H7 (cell line): ENCODE results near the gene RERE. TPM values are rescaled to one million over a fixed set of nuclear protein-coding genes. Genes with fewer than 3 reads are reported as not detected.
A peak's percentile ranks its signal among the peaks of the same experiment; 100 is the strongest.

Experiments used
- DNase-seq: peaks from one replicate; pipeline ENCODE4 v3.0.0; 2012
- H3K27me3 ChIP-seq: 2 replicates; pipeline ENCODE4 v1.6.0; 2011; ENCODE audit warnings: mild to moderate bottlenecking, low read length; ENCODE audit not compliant: control insufficient read depth, insufficient read depth
- H3K36me3 ChIP-seq: replicated peaks from 2 replicates; pipeline ENCODE4 v1.5.1; 2011; ENCODE audit warnings: low read length; ENCODE audit not compliant: control insufficient read depth, insufficient read depth
- H3K4me3 ChIP-seq: 2 replicates; pipeline ENCODE4 v1.5.1; 2011; ENCODE audit warnings: low read depth, mild to moderate bottlenecking, control low read depth, low read length, moderate library complexity; ENCODE audit not compliant: insufficient read depth
- total RNA-seq: library from RNA; depleted of rRNA; stranded (reverse); fragments of >200 nt; shearing (Covaris generic); gene quantifications from 2 replicates; pipeline ENCODE4 v1.2.3, GENCODE V29; 2014

RERE gene
- total RNA-seq, 1 experiment from 2014 or later = 75.8 TPM

GRCh38 chr1:8330271-8331125 is 486.9 kb downstream of the RERE start:
- Histone ChIP-seq H3K36me3 (no peaks in the 10 kb centered on the region), H3K4me3 (no peak overlapping the region), H3K27me3 (no peaks in the 10 kb centered on the region)
- peak; percentile 55 for DNase-seq

GRCh38 chr1:8329858-8330257 is 487.6 kb downstream of the RERE start:
- peak; percentile 47 for DNase-seq
- H3K27me3 ChIP-seq = no peaks in the 10 kb centered on the region

GRCh38 chr1:8329439-8329838 is 488.0 kb downstream of the RERE start:
- Histone ChIP-seq H3K36me3 (no peaks in the 10 kb centered on the region), H3K4me3 (no peak overlapping the region), H3K27me3 (no peaks in the 10 kb centered on the region)
- DNase-seq = peak; percentile 43

More at GRCh38 chr1:8329858-8330257, 487.6 kb downstream of the RERE start:
- Histone ChIP-seq H3K4me3 (no peak overlapping the region), H3K36me3 (no peaks in the 10 kb centered on the region)

- no peak overlapping the region for H3K4me3 ChIP-seq
- H3K36me3 ChIP-seq = no peaks in the 10 kb centered on the region
- no peaks in the 10 kb centered on the region for H3K27me3 ChIP-seq
- DNase-seq = no peak
Measured at GRCh38 chr1:8328271-8328670, 489.2 kb downstream of the RERE start.

GRCh38 chr1:8326265-8326664 is 491.2 kb downstream of the RERE start:
- no peaks in the 10 kb centered on the region for H3K36me3 ChIP-seq
- DNase-seq = no peak
- no peaks in the 10 kb centered on the region for H3K27me3 ChIP-seq
- no peak overlapping the region for H3K4me3 ChIP-seq

GRCh38 chr1:8325771-8326170 is 491.7 kb downstream of the RERE start:
- Histone ChIP-seq H3K36me3 (no peaks in the 10 kb centered on the region), H3K4me3 (no peak overlapping the region), H3K27me3 (no peaks in the 10 kb centered on the region)
- peak; percentile 38 for DNase-seq

GRCh38 chr1:8324176-8324810 is 493.1 kb downstream of the RERE start:
- H3K27me3 ChIP-seq = no peaks in the 10 kb centered on the region
- no peaks in the 10 kb centered on the region for H3K36me3 ChIP-seq
- no peak overlapping the region for H3K4me3 ChIP-seq
- peak; percentile 49 for DNase-seq

GRCh38 chr1:8323706-8324105 is 493.7 kb downstream of the RERE start:
- Histone ChIP-seq H3K36me3 (no peaks in the 10 kb centered on the region), H3K27me3 (peaks cover under 1% of the 10 kb centered on the region; the same call in 1 of the 2 replicates), H3K4me3 (no peak overlapping the region)
- peak; percentile 56 for DNase-seq

- Histone ChIP-seq H3K36me3 (no peaks in the 10 kb centered on the region), H3K4me3 (no peak overlapping the region), H3K27me3 (peaks cover 11% of the 10 kb centered on the region)
- DNase-seq = no peak
Measured at GRCh38 chr1:8321612-8322011, 495.8 kb downstream of the RERE start.

GRCh38 chr1:8318436-8318835 is 499.0 kb downstream of the RERE start:
- peaks cover 13% of the 10 kb centered on the region for H3K27me3 ChIP-seq
- no peak for DNase-seq

GRCh38 chr1:8317647-8318381 is 499.6 kb downstream of the RERE start, which contains the start of gene SLC45A1:
Gene SLC45A1, plus strand, starts transcription at chr1:8318114. Its CDS starts 6,216 bp downstream, at chr1:8324330.
- peaks cover 13% of the 10 kb centered on the region for H3K27me3 ChIP-seq
- no peaks in the 10 kb centered on the region for H3K36me3 ChIP-seq
- peak within 1 kb of the TSS; percentile 50 for H3K4me3 ChIP-seq
- peak; percentile 96 for DNase-seq

More at GRCh38 chr1:8318436-8318835, 499.0 kb downstream of the RERE start:
- H3K4me3 ChIP-seq = peak overlapping the region; percentile 50
- no peaks in the 10 kb centered on the region for H3K36me3 ChIP-seq

GRCh38 chr1:8315573-8316475 is 501.6 kb downstream of the RERE start:
- Histone ChIP-seq H3K36me3 (no peaks in the 10 kb centered on the region), H3K27me3 (peaks cover 13% of the 10 kb centered on the region), H3K4me3 (no peak overlapping the region)
- DNase-seq = peak; percentile 85

- Histone ChIP-seq H3K4me3 (no peak overlapping the region), H3K27me3 (peaks cover 13% of the 10 kb centered on the region), H3K36me3 (no peaks in the 10 kb centered on the region)
- DNase-seq = peak; percentile 93
Measured at GRCh38 chr1:8314346-8315280, 502.8 kb downstream of the RERE start.
